CD4-positive, alpha-beta T cell treated with Interleukin-6 for 4 hours (primary cell): ENCODE measurements around the gene ABCA13.
A peak's percentile ranks its signal among the peaks of the same experiment; 100 is the strongest.
"Not testable (repeated sequence)": the region's sequence is repeated elsewhere in the genome, so short reads cannot be mapped to it uniquely, and the experiment has no call there.

Experiments
- DNase-seq: peaks from one replicate; pipeline ENCODE4 v3.0.0-alpha.2; 2020; ENCODE audit warnings: mixed read lengths

Gene ABCA13

GRCh38 chr7:48171202-48171601, at the start of gene ABCA13:
Gene ABCA13, plus strand, starts transcription at chr7:48171458. Its CDS starts 26 bp downstream, at chr7:48171484.
- DNase-seq: no peak

GRCh38 chr7:48126037-48126436, 45.2 kb upstream of the ABCA13 start:
- no peak for DNase-seq

GRCh38 chr7:48130658-48131108, 40.6 kb upstream of the ABCA13 start:
- no peak for DNase-seq

GRCh38 chr7:48132792-48133191, 38.5 kb upstream of the ABCA13 start:
- DNase-seq: no peak

GRCh38 chr7:48139459-48139858, 31.8 kb upstream of the ABCA13 start:
- DNase-seq: no peak

- DNase-seq: no peak
Observed at GRCh38 chr7:48140001-48140681, 31.1 kb upstream of the ABCA13 start.

- DNase-seq: no peak
Observed at GRCh38 chr7:48141521-48141920, 29.7 kb upstream of the ABCA13 start.

- no peak for DNase-seq
Observed at GRCh38 chr7:48144291-48144768, 26.9 kb upstream of the ABCA13 start.

- no peak for DNase-seq
Observed at GRCh38 chr7:48147078-48147591, 24.1 kb upstream of the ABCA13 start.

- DNase-seq: not testable (repeated sequence)
Observed at GRCh38 chr7:48147690-48148089, 23.6 kb upstream of the ABCA13 start.

GRCh38 chr7:48148311-48148710, 22.9 kb upstream of the ABCA13 start:
- DNase-seq: no peak

- DNase-seq: no peak
Observed at GRCh38 chr7:48149058-48149457, 22.2 kb upstream of the ABCA13 start.

GRCh38 chr7:48150086-48150485, 21.2 kb upstream of the ABCA13 start:
- DNase-seq: no peak

- DNase-seq: peak; percentile 49
Observed at GRCh38 chr7:48154792-48155413, 16.4 kb upstream of the ABCA13 start.

GRCh38 chr7:48158404-48158803, 12.9 kb upstream of the ABCA13 start:
- DNase-seq: no peak

- DNase-seq: no peak
Observed at GRCh38 chr7:48161407-48162125, 9.7 kb upstream of the ABCA13 start.

- no peak for DNase-seq
Observed at GRCh38 chr7:48165157-48165556, 6.1 kb upstream of the ABCA13 start.

- no peak for DNase-seq
Observed at GRCh38 chr7:48168159-48168558, 3.1 kb upstream of the ABCA13 start.

- no peak for DNase-seq
Observed at GRCh38 chr7:48170506-48170905, 752 bp upstream of the ABCA13 start.

- DNase-seq: no peak
Observed at GRCh38 chr7:48173313-48173712, 2.1 kb downstream of the ABCA13 start.

- no peak for DNase-seq
Observed at GRCh38 chr7:48173756-48174382, 2.6 kb downstream of the ABCA13 start.

GRCh38 chr7:48175019-48175418, 3.8 kb downstream of the ABCA13 start:
- DNase-seq: no peak

- DNase-seq: no peak
Observed at GRCh38 chr7:48176356-48176893, 5.2 kb downstream of the ABCA13 start.
